CD4-positive, alpha-beta T cell treated with Interleukin-2 at 100 ng/mL for 4 hours (primary cell): ENCODE measurements around the gene EIF3F.

Experiments
- DNase-seq: peaks from one replicate; pipeline ENCODE4 v3.0.0-alpha.2; 2020; ENCODE audit warnings: low spot score

Gene EIF3F, protein sequence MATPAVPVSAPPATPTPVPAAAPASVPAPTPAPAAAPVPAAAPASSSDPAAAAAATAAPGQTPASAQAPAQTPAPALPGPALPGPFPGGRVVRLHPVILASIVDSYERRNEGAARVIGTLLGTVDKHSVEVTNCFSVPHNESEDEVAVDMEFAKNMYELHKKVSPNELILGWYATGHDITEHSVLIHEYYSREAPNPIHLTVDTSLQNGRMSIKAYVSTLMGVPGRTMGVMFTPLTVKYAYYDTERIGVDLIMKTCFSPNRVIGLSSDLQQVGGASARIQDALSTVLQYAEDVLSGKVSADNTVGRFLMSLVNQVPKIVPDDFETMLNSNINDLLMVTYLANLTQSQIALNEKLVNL

DNA sequence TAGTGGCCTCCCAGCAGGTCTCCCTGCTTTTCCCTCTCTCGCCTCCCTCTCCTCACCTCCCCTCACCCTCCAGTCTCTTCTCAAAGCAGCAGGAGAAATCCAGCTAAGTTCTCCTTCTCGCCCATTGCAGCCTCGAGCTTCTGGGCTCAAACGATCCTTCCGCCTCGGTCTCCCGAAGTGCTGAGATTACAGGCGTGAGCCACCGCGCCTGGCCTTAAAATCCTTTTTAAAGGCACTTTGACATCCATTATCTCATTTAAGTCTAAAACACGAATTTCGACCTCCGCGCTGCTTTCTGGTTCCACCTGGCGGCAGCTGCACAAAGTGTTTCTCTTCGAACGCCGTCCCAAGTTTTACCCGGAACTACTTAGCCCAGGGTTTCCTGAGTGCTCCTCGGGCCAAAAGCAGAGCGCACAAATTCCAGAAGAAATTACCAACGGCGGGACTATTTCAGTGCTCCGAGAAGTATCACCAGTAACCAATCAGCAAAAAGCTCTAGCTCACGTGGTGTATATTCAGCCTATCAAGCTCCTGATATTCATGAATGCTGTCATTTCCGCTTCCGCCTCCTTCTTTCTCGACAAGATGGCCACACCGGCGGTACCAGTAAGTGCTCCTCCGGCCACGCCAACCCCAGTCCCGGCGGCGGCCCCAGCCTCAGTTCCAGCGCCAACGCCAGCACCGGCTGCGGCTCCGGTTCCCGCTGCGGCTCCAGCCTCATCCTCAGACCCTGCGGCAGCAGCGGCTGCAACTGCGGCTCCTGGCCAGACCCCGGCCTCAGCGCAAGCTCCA, at the start of gene EIF3F:
Gene EIF3F (plus strand): TSS at position 570 of the 792 bp plus-strand sequence. CDS start 16 bp downstream, at position 586.
- peak; percentile 99 for DNase-seq

DNA sequence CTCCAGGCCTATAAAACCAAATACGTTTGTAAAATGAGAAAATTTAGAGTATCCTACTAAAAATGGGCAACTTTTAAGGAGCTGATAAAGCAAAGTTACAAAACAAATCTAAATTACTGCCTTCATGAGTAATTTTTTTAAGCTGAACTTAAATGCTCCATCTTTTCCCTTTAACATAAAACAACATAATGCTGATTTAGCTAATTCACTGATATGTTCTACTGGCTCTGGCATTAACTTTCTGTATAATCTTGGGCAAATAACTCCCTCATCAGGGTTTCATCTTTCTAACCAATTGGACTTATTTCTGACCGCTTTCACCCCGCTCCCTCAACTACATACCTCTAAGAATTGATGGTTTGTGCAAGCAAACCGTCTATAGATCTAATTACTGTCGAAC, 46.0 kb upstream of the EIF3F start:
- DNase-seq: no peak

DNA sequence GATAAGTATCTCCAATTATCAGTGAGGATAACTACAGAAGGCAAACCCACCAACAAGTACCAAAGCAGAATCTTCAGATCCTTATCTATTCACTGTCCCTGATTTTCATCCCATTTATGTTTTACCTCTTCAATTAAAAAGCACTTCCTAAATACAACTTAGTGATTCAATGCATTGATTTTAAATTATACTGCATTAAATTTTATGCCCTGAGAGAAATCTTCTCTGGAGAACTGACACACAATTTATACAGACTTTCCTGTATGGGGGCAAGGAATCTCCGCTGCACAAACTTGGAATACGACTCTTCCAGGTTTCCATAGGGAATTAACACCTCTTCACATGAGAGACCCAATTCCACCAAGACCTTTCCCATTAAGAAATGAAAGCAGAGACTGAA, 45.5 kb upstream of the EIF3F start, which contains the start of gene OR10A3:
Gene OR10A3 (minus strand): TSS at position 101 of the 400 bp plus-strand sequence. CDS start 2,188 bp downstream, outside the sequence.
- DNase-seq: no peak

DNA sequence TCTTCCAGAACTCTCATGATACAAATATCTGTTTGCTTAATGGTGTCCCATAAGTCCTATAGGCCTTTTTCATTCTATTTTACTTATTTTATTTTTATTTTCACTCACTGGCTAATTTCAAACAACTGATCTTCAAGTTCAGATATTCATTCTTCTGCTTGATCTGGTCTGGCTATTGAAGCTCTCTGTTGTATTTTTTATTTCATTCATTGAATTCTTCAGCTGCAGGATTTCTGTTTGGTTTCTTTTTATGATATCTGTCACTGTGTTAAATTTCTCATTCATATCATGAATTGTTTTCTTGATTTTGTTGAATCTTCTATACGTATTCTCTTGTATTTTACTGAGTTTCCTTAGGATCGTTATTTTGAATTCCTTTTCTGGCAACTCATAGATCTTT, 43.0 kb upstream of the EIF3F start:
- no peak for DNase-seq

GRCh38 chr11:7949934-7950333, 37.2 kb upstream of the EIF3F start:
- no peak for DNase-seq

DNA sequence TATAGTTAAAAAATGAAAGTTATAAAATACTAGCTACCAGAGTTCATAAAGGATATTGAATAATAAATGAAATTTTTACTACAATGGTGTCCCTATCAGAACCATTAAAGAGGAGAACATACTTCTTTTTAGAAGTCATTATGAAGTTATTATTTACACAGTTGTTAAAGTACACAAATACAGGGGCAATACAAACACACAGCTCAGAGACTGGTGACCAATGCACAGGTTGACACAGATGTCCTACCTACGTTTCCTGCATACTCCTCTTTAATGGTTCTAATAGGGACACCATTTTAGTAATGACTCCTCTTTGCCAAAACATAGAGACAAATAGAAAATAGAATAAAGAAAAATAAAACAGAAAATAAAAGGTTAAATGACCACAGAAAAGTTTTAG, 31.9 kb upstream of the EIF3F start:
- no peak for DNase-seq

GRCh38 chr11:7964261-7964660, 22.9 kb upstream of the EIF3F start:
- no peak for DNase-seq

DNA sequence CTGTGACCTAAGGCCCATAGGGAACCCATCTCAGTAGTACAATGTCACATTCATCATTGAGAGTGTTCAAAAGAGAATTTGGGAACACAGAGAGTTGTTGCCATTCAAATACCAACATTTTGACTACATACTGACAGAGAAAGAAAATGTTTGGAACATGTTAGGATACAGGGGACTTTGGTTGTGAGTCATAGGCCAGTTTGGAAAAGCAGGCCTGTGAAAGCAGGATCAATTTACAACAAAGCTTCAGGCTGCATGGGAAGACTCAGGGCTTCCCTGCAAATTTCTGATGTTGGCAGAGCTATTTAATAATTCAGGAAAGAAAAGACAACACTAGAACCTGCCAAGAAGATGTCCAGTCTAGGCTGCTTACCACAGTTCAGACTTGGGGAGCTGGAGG, 22.3 kb upstream of the EIF3F start:
- no peak for DNase-seq

- no peak for DNase-seq
Observed at GRCh38 chr11:7965386-7965785, 21.8 kb upstream of the EIF3F start, which contains the start of gene NLRP10. Gene NLRP10 (minus strand): TSS chr11:7965447. CDS start chr11:7963495, 1,952 bp downstream.

GRCh38 chr11:7967097-7967496, 20.0 kb upstream of the EIF3F start:
- no peak for DNase-seq

GRCh38 chr11:7967826-7968225, 19.3 kb upstream of the EIF3F start:
- DNase-seq: no peak

DNA sequence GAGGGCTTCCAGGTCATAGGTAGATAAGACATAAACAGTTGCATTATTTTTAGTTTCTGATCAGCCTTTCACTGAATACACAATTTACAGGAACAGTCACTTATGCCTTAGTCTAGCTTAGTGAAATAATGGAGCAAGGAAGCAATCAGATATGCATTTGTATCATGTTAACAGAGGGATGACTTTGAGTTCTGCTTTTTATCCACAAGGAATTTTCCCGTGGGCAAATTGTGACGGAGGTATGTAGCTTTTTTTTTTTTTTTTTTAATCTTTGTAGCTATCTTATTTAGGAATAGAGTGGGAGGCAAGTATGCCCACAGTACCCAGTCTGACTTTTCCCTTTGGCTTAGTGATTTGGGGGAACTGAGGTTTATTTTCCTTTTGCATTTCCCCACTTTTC, 18.5 kb upstream of the EIF3F start:
- DNase-seq: no peak

DNA sequence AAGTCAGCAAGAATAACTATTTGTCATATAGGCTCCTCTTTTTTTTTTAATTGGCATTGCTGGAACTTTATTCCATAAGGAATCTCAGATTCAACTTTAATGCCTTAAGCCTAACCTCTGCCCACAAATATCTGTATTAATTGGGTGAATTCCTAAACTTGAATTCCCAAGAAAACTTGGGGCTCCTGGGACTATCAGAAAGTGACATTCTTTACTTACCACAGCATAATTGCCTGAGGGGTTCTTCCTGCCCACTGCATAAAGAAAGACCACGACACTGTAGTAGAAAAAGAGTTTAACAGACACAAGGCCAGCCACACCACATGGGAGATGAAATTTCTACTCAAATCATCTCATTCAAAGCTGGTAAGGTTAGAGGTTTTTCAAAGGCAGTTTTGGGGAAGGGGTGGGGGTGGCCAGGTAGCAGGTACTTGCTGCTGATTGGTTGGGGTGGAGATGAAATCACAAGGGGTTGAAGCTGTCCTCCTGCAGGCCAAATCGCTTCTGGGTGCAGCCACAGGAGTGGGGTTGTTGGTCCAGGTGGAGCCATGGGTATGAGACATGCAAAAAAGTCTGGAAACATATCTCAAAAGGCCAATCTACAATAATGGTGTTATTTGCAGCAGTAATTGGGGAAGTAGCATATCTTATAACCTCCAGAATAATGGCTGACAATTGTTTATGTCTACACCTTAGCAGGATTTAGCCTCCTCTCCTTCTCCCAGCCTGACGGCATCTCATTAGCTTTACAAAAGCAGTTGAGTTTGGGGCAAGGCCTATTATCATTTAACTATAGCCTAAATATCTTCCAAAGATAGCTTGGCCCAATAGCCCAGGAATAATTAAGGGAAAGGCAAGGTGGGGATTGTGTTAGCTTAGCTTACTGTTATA, 17.1 kb upstream of the EIF3F start:
- no peak for DNase-seq

- DNase-seq: no peak
Observed at GRCh38 chr11:7971846-7972245, 15.3 kb upstream of the EIF3F start.

DNA sequence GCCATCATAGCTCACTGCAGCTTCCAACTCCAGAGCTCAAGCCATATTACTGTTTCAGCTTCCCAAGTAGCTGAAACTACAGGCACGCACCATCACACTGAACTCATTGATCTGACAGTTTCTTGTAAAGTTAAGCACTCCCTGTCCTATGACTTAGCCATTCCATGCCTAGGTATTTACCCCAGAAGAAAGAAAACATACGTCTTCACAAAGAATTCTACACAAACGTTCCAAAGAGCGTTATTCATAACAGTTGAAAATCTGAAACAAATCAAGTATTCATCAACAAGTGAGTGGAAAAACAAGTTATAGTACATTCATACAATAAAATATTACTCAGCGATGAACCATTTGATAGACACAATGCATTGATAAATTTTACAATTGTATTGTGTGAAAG, 14.1 kb upstream of the EIF3F start:
- no peak for DNase-seq

DNA sequence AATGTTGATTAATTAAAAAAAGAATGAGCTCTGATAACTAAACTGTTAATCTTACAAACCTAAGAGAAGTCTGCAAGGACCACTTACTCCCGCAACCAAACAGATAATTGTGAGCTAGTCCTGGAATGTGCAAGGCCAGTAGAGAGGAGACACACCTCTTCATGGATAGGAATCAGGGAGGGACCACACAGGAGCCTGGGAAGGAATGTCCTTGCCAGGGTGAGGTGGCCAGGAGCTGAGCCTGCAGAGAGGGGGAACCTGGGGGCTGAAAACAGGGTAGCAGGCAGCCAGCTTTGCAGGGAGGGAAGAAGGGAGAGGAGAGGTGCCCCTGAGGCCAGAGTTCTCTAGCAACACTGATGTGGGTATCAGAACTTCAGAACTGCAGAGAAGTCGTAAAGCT, 12.5 kb upstream of the EIF3F start:
- no peak for DNase-seq

GRCh38 chr11:7977232-7977917, 9.8 kb upstream of the EIF3F start:
- DNase-seq: no peak

GRCh38 chr11:7981619-7982157, 5.4 kb upstream of the EIF3F start:
- no peak for DNase-seq

DNA sequence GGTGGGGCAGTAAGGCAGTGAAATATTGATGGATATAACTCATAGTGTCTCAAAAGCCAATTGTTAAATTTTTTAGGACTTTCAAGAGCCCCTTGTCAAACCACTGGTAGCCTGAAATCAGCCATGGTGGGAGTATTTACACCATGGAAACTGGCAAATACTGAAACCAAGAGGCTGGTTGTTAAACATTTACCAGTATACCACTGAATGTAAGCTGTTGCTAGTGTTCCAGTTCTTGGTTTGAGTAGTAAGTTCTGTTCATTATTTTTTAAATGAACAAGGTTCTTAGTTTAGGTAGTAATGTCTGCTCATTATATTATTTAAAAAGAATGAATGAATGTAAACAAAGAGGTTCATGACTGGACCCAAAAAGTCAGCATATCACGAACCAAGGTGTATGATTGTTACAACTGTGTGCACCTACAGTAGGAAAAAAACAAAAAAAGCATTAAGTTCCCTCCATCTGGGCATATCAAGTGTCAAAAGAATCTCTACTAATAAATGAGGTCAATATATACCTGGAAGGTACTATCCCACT, 4.5 kb upstream of the EIF3F start:
- DNase-seq: no peak

DNA sequence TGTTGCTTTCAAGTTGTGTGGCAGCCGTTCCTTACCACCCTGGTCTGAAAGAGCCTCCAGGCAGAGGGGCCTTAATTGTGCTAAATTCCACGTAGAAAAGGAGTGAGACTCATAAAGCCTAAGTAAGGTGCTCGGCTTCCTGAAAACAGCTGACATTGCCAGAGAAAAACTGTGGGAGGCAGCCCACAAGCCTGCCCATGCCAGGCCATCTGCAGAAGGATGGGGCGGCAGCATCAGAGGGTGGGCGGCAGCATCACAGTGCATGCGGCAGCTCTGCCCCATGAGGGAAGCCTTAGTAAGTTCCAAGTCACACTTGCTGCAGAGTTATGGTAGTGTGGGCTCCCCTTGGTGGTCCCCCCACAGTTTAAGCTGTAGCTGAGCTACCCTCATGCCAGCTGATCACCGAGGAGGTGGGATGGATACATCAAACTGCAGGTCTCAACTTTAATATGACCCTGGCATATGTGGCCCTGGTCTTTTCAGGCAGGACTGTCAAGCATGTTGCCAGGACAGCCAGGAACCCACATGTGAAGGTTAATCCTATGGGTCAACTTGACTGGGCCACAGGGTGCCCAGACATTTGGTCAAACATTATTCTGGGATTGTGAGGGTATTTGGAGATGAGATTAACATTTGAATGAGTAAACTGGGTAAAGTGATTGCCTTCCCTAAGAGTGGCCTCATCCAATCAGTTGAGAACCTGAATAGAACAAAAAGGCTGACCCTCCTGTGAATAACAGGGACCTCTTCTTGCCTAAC, 3.1 kb upstream of the EIF3F start:
- DNase-seq: no peak
